ENCODE data around the gene PAH.

Gene PAH

GRCh38 chr12:102814691-102815367, 102.2 kb downstream of the PAH start:
- no peak for DNase-seq

DNA sequence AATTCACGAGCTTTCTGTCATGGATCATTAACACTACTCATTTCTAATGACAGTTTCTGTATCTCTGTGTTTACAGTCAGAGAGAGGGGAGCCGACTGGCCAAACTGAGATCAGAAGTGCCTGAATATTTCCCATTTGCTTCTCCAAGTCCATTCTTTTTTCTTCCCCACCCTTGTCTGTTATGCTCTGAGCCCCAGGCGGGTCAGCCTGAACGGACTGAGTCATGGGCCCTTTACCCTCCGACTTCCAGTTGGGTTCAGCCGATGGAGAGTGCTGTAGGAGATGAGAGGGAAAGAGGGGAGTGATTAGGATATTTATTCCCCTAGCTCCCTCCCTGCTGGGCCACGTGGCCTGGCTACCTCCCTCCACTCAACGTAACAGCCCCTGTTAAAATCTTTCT, 104.7 kb downstream of the PAH start:
- no peak for DNase-seq

DNA sequence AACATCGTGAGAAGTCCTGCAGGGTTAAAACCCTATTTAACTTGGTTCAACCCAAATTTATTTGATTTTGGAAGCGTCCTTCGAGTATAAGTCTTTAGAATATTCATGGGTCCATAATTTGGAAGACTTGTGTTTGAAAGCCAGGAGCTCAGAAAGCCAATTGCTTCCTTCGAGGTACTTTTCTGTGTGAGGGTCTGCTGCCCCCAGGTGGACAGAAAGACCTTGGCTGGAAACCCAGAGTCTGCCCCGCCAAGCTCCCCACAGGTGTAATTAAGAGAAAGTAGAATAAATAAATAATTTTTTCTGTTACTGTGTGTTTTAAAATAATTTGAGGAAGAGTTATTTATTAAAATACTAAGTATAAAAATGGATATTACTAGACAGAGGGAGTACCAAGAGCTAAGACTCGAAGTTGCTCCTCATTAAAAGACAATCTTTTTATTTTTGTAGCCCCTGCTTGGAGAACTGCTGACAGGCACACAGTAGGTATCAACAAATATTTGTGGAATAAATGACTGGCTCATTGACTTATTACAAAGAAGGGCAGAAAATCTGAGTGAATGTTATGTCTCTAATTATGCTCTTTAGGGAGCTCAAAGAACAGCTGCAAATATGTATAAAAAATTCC, 105.8 kb downstream of the PAH start:
- no peak for DNase-seq

- no peak for DNase-seq
Measured at GRCh38 chr12:102808412-102808811, 108.6 kb downstream of the PAH start.

- DNase-seq: no peak
Measured at GRCh38 chr12:102806592-102806991, 110.5 kb downstream of the PAH start.

DNA sequence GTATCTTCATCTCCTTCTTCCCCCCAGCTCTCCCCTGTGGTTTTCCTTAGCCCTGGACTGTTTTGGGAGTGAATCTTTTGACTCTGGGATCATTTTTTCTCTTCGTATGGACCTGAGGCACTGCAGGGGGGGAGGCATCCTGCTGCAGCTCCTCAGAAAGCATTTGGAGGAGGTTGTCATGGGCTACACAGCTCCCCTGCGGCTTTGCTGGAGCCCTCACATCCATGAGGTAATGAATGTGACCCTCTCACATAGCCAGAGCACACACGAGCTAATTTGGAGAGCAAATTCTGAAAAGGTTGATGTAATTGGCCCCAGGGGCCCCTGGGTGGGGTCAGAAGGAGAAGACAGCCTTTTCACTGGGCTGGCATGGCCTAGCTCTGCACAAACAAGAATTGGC, 110.9 kb downstream of the PAH start:
- no peak for DNase-seq

DNA sequence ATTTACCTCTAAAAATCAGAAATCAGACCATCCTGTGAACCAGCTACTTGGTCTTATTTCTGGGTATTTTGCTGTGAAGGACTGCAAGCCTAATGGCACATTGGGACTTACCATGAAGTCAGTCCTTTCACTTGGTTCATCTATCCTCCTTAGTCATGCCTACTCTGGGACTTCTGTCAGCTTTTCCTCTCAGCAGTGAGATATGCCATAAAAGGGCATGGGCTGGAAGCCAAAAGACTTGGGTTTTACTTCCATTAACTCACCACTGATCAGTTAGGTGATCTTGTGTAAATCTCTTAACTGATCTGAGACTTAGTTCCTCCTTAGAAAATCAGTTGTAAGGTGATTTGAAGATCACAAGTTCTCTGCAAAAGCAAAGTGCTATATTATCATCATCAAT, 116.5 kb downstream of the PAH start:
- no peak for DNase-seq

DNA sequence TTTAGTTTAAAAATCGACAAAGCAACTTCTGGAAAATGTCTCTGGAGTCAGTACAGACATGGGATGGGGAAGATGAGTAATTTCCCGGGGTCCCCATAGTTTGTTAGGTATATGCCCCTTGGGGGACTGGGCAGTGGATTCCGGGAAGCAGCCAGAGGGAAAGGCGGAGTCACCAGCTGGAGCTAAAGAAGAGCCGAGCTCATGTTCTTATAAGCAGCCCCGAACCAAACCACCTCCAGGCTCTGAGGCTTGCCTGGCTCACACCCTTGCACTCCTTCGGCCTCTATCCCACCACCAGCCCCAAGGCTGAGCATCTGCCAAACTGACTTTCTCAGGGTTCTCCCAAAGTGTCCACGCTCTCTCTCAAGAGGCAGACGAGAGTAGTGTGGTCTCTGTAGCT, 117.8 kb downstream of the PAH start:
- DNase-seq: no peak

GRCh38 chr12:102797528-102797927, 119.5 kb downstream of the PAH start:
- DNase-seq: no peak

DNA sequence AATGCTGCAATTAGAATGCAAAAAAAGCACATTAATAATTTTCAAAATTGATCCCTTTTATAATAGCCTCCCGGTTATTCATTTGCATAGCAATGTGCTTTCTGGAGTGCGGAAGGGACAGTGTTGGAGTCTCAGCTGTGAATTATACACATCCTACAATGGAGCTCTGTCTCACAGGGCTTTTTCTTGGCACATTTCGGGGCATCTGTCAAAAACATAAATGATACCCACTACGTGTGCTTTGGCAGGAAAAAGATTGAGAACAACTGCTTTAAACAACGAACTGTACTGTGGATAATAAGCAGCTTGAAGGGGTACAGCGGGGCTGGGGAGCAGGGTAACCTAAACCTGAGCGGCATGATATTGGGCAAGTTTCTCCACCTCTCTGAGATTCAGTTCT, 123.1 kb downstream of the PAH start:
- DNase-seq: no peak
